ENCODE measurements around the gene POLR3A.

Gene POLR3A

GRCh38 chr10:78041170-78042057 lies 12.1 kb upstream of the POLR3A start:
- DNase-seq = no peak
- H3K27ac ChIP-seq = no peak overlapping the region
- H3K27me3 ChIP-seq (ENCODE audit: insufficient read depth, low read depth, severe bottlenecking) = no peaks in the 10 kb centered on the region

GRCh38 chr10:78039743-78040142 lies 10.4 kb upstream of the POLR3A start:
- DNase-seq = no peak

More at GRCh38 chr10:78041170-78042057, 12.1 kb upstream of the POLR3A start:
- no peaks in the 10 kb centered on the region for H3K9me3 ChIP-seq (ENCODE audit: severe bottlenecking)
- no peak overlapping the region for H3K4me3 ChIP-seq (ENCODE audit: low read depth, low read length)
- peaks cover 75% of the 10 kb centered on the region for H3K36me3 ChIP-seq
- no peak for TF ChIP-seq CTCF (IDR thresholded peaks at IDR 0.05; ENCODE audit: low read depth, low read length)

GRCh38 chr10:78038791-78039547 lies 9.7 kb upstream of the POLR3A start:
- TF ChIP-seq CTCF (IDR thresholded peaks at IDR 0.05; ENCODE audit: low read depth, low read length) = no peak
- DNase-seq = no peak
- no peaks in the 10 kb centered on the region for H3K27me3 ChIP-seq (ENCODE audit: insufficient read depth, low read depth, severe bottlenecking)
- no peak overlapping the region for H3K4me3 ChIP-seq (ENCODE audit: low read depth, low read length)
- no peaks in the 10 kb centered on the region for H3K9me3 ChIP-seq (ENCODE audit: severe bottlenecking)
- no peak overlapping the region for H3K27ac ChIP-seq
- H3K36me3 ChIP-seq = peaks cover 96% of the 10 kb centered on the region

More at GRCh38 chr10:78039743-78040142, 10.4 kb upstream of the POLR3A start:
- Histone ChIP-seq H3K27me3 (ENCODE audit: insufficient read depth, low read depth, severe bottlenecking) (no peaks in the 10 kb centered on the region), H3K9me3 (ENCODE audit: severe bottlenecking) (no peaks in the 10 kb centered on the region), H3K4me3 (ENCODE audit: low read depth, low read length) (no peak overlapping the region), H3K27ac (no peak overlapping the region), H3K36me3 (peaks cover 92% of the 10 kb centered on the region)
- TF ChIP-seq CTCF (IDR thresholded peaks at IDR 0.05; ENCODE audit: low read depth, low read length) = no peak

- no peaks in the 10 kb centered on the region for H3K27me3 ChIP-seq (ENCODE audit: insufficient read depth, low read depth, severe bottlenecking)
- no peaks in the 10 kb centered on the region for H3K9me3 ChIP-seq (ENCODE audit: severe bottlenecking)
- DNase-seq = no peak
- H3K36me3 ChIP-seq = peaks cover 89% of the 10 kb centered on the region
- H3K4me3 ChIP-seq (ENCODE audit: low read depth, low read length) = no peak overlapping the region
- no peak overlapping the region for H3K27ac ChIP-seq
- no peak for TF ChIP-seq CTCF (IDR thresholded peaks at IDR 0.05; ENCODE audit: low read depth, low read length)
Observed at GRCh38 chr10:78038105-78038504, 8.8 kb upstream of the POLR3A start.

GRCh38 chr10:78035933-78036583 lies 6.7 kb upstream of the POLR3A start:
- Histone ChIP-seq H3K36me3 (peaks cover 69% of the 10 kb centered on the region), H3K27me3 (ENCODE audit: insufficient read depth, low read depth, severe bottlenecking) (no peaks in the 10 kb centered on the region), H3K4me3 (ENCODE audit: low read depth, low read length) (no peak overlapping the region), H3K27ac (no peak overlapping the region), H3K9me3 (ENCODE audit: severe bottlenecking) (no peaks in the 10 kb centered on the region)
- TF ChIP-seq CTCF (IDR thresholded peaks at IDR 0.05; ENCODE audit: low read depth, low read length) = no peak
- DNase-seq = no peak

All from WERI-Rb-1 (cell line).